Karpas-422 (cell line): Measurements from ENCODE around the gene SWAP70. TPM values are rescaled to one million over a fixed set of nuclear protein-coding genes. Genes with fewer than 3 reads are reported as not detected.

Source experiments
- DNase-seq: peaks from one replicate; pipeline ENCODE4 v3.0.0-alpha.2; 2015
- H2AFZ ChIP-seq: fragments of 200-600 bp; sonication (generic); 2 replicates; pipeline ENCODE4 v1.6.1; 2014; ENCODE audit warnings: antibody characterized with exemption, low read length, mixed read lengths
- H3K27ac ChIP-seq: fragments of 200-600 bp; sonication (generic); 2 replicates; pipeline ENCODE4 v1.5.1; 2014; ENCODE audit warnings: mild to moderate bottlenecking, low read length, moderate library complexity
- H3K27me3 ChIP-seq: fragments of 200-600 bp; sonication (generic); 2 replicates; pipeline ENCODE4 v1.6.1; 2014; ENCODE audit warnings: low read length, mixed read lengths
- H3K36me3 ChIP-seq: fragments of 200-600 bp; sonication (generic); 2 replicates; pipeline ENCODE4 v1.6.1; 2014; ENCODE audit warnings: low read length, mixed read lengths; ENCODE audit not compliant: insufficient read depth
- H3K4me1 ChIP-seq: fragments of 200-600 bp; sonication (generic); 2 replicates; pipeline ENCODE4 v1.6.1; 2014; ENCODE audit warnings: mild to moderate bottlenecking, low read length, mixed read lengths
- H3K4me2 ChIP-seq: fragments of 200-600 bp; sonication (generic); 2 replicates; pipeline ENCODE4 v1.6.1; 2014; ENCODE audit warnings: low read length, low read depth, mild to moderate bottlenecking; ENCODE audit not compliant: poor library complexity, severe bottlenecking
- H3K4me3 ChIP-seq: fragments of 200-600 bp; sonication (generic); 2 replicates; pipeline ENCODE4 v1.5.1; 2014; ENCODE audit warnings: mild to moderate bottlenecking, antibody characterized with exemption, low read length, mixed read lengths
- H3K79me2 ChIP-seq: fragments of 200-600 bp; sonication (generic); 2 replicates; pipeline ENCODE4 v1.6.1; 2014; ENCODE audit warnings: mild to moderate bottlenecking, low read length, mixed read lengths
- H3K9ac ChIP-seq: fragments of 200-600 bp; sonication (generic); 2 replicates; pipeline ENCODE4 v1.6.0; 2014; ENCODE audit warnings: low read length
- H3K9me2 ChIP-seq: fragments of 200-600 bp; sonication (generic), shearing (Covaris generic); replicated peaks from 2 replicates; pipeline ENCODE4 v1.6.0; 2014; ENCODE audit warnings: mild to moderate bottlenecking, low read length, moderate library complexity; ENCODE audit not compliant: insufficient read depth
- H3K9me3 ChIP-seq: fragments of 300-700, 200-600 bp; sonication (generic); 2 replicates; pipeline ENCODE4 v1.6.1; 2014; ENCODE audit warnings: low read length, mixed read lengths
- H4K20me1 ChIP-seq: fragments of 200-600 bp; sonication (generic); 2 replicates; pipeline ENCODE4 v1.6.1; 2014; ENCODE audit warnings: mild to moderate bottlenecking, antibody characterized with exemption, low read length, low read depth; ENCODE audit not compliant: insufficient read depth
- total RNA-seq: library from RNA; depleted of rRNA; stranded (reverse); fragments of >200 nt; shearing (Covaris generic); gene quantifications from 2 replicates; pipeline ENCODE4 v1.2.3, GENCODE V29; 2014; ENCODE audit warnings: low replicate concordance

Gene SWAP70
- total RNA-seq, 1 experiment from 2014 or later: 82.4 TPM

DNA sequence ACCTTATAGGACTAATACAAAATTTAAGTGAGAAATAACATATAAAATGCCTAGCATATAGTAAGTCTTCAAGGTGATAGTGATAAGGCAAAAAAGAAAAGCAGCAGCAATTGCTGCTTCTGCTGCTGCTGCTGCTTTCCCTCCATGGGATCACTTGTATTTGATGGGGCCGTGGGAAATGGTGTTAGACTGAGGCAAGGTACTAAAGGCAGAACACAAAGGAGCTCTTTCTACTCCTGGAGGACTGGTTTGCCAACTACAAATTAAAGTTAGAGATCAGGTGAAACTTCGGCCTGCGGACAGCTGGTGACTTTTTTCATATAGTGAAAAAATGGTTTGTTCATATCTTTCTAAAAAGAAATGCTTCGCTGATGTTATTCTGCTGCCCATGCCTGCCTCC is 46.3 kb downstream of the SWAP70 start:
- Histone ChIP-seq H3K4me1 (peaks cover 46% of the 10 kb centered on the region), H3K27me3 (no peaks in the 10 kb centered on the region), H3K9me2 (no peaks in the 10 kb centered on the region), H3K9ac (no peak overlapping the region), H3K36me3 (peaks cover 36% of the 10 kb centered on the region), H3K79me2 (peaks cover 76% of the 10 kb centered on the region), H3K4me3 (no peak overlapping the region), H3K27ac (peak overlapping the region; percentile 54), H4K20me1 (no peaks in the 10 kb centered on the region), H2AFZ (no peak overlapping the region), H3K9me3 (peaks cover 3% of the 10 kb centered on the region; the same call in 1 of the 2 replicates), H3K4me2 (no peak overlapping the region)
- DNase-seq: peak; percentile 40

DNA sequence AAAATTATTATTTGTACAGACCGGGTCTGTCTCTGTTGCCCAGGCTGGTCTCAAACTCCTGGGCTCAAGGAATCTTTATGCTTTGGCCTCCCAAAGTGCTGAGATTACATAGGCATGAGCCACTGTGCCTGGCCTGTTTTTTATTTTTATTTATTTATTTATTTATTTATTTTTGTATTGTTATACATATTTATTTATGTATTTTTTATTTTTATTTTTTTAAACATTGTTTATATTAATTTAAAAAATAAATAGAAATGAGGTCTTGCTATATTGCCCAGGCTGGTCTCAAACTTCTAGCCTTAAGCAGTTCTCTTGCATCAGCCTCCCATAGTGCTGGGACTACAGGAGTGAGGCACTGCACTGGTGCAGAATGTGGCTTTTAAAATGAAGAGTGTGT is 47.0 kb downstream of the SWAP70 start:
- peaks cover 42% of the 10 kb centered on the region for H3K36me3 ChIP-seq
- H3K4me3 ChIP-seq: no peak overlapping the region
- no peak overlapping the region for H3K4me2 ChIP-seq

DNA sequence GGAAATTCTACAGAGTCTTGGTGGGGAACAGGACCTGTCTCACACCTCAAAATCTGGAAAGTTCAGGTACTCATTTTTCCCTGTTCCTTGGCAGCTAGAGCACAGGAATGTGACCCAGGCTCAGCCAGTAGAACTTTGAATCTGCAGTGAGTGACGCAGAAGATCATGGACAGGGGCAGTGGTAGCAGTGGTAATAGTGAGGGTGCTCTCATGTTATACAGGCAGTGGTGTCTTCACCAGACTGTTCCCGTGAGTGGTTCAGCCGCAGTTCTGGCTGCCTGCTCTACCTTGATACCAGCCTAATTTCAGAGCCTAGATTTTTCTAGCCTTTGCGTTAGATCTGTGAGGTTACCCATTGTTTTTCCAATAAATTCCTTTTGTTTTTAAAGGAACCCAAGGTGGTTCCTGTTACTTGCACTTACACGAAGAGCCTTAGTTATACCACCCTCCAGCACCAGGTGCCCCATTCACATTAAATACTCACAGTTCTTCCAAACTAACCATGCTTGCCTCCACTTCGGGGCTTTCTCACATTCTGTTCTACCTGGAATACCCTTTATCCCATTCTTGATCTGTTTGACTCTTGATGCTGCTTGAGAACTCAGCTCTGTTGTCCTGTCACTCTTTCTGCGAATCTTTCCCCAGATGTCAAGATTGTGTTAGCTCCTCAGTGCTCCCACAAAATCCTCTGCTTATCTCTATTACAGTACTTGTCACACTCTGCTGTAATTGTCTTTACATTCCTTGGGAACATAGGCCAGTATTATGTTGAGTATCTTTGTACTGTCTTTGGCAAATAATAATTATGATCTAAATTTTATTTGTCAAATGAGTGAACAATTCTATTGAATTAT is 47.8 kb downstream of the SWAP70 start:
- DNase-seq: no peak
- Histone ChIP-seq H3K27ac (peak overlapping the region; percentile 64), H3K4me2 (no peak overlapping the region), H3K9me2 (no peaks in the 10 kb centered on the region), H3K9me3 (peaks cover 3% of the 10 kb centered on the region; the same call in 1 of the 2 replicates), H4K20me1 (no peaks in the 10 kb centered on the region), H3K27me3 (no peaks in the 10 kb centered on the region), H3K79me2 (peaks cover 82% of the 10 kb centered on the region), H3K4me1 (peaks cover 53% of the 10 kb centered on the region), H3K9ac (peak overlapping the region; percentile 3; the same call in 1 of the 2 replicates), H3K4me3 (no peak overlapping the region), H3K36me3 (peaks cover 43% of the 10 kb centered on the region), H2AFZ (no peak overlapping the region)

More for the DNA sequence above, 47.0 kb downstream of the SWAP70 start:
- no peak for DNase-seq
- Histone ChIP-seq H3K27ac (peak overlapping the region; percentile 64), H3K27me3 (no peaks in the 10 kb centered on the region), H2AFZ (no peak overlapping the region), H3K9ac (no peak overlapping the region), H3K9me3 (peaks cover 3% of the 10 kb centered on the region; the same call in 1 of the 2 replicates), H3K9me2 (no peaks in the 10 kb centered on the region), H3K4me1 (peaks cover 48% of the 10 kb centered on the region), H3K79me2 (peaks cover 78% of the 10 kb centered on the region), H4K20me1 (no peaks in the 10 kb centered on the region)

DNA sequence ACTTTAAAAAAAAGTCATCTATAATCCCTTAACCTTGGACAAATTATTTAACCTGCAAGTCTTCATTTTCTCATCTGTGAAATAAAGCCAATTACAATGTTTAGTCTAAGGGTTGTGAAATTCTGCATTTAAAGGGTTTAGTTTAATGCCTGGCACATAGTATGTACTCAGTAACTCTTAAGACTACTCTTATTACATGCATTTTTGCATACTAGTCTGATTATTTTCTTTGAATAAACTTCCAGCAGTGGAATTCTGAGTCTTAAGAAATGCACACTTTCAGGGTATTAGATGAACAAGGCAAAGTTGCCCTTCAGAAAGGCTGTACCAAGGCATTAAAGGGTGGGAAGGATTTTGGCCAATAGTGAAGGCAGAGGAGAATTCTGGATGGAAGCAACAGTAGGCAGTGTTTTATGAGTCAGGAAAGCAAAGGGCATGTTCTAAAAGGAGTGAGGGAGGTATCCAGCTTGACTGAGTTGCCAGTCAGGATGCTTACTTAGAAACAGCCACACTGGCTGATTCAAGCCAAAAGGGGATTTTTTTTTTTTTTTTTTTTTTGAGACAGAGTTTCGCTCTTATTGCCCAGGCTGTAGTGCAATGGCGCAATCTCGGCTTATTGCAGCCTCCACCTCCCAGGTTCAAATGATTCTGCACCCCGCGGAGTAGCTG is 50.5 kb downstream of the SWAP70 start:
- Histone ChIP-seq H2AFZ (no peak overlapping the region), H3K4me2 (no peak overlapping the region), H3K9me2 (no peaks in the 10 kb centered on the region), H3K36me3 (peaks cover 40% of the 10 kb centered on the region), H4K20me1 (no peaks in the 10 kb centered on the region), H3K9ac (no peak overlapping the region), H3K9me3 (peaks cover 3% of the 10 kb centered on the region; the same call in 1 of the 2 replicates), H3K79me2 (peaks cover 80% of the 10 kb centered on the region), H3K4me3 (no peak overlapping the region), H3K27me3 (no peaks in the 10 kb centered on the region), H3K4me1 (peaks cover 59% of the 10 kb centered on the region), H3K27ac (peak overlapping the region; percentile 56)
- no peak for DNase-seq

DNA sequence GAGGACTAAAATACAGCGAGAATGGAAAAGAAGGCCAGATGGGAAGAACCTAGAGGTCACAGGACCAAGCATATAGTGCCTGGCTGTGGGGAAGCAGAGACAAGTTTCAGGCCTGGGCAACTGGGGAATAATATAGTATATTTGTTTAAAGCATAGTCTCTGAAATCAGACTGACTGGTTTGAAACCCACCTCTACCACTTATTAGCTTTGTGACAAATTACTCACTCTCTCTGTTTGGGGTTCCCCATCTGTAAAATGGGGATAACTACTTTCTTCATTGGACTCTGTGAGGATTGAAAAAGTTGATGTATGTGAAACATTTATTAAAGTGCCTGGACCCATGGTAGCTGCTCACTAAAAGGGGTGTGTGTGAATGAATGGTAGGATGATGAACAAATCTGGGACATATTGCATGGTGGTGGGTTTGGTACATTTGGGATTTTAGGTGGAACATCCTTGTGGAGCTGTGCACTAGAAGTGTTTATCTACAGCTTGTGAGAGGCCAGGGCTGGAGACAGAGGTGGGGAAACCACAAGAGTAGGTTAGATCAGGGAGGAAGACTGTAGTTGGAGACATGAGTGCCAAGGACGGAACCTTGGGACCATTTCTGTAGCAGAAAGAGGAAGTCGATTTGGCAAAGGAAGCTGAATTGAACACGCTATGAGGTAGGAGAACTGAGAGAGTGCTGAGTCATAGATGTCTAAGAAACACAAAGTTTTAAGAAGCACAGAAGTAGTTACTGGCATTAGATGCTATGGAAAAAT is 52.6 kb downstream of the SWAP70 start:
- H3K27ac ChIP-seq: peak overlapping the region; percentile 90
- peak overlapping the region; percentile 22 for H3K9ac ChIP-seq
- H2AFZ ChIP-seq: no peak overlapping the region
- DNase-seq: peak; percentile 89
- H3K9me3 ChIP-seq: peaks cover 3% of the 10 kb centered on the region; the same call in 1 of the 2 replicates
- H3K4me2 ChIP-seq: peak overlapping the region; percentile 31
- no peak overlapping the region for H3K4me3 ChIP-seq
- no peaks in the 10 kb centered on the region for H3K9me2 ChIP-seq
- H3K36me3 ChIP-seq: peaks cover 45% of the 10 kb centered on the region
- H3K27me3 ChIP-seq: no peaks in the 10 kb centered on the region
- peaks cover 80% of the 10 kb centered on the region for H3K79me2 ChIP-seq
- no peaks in the 10 kb centered on the region for H4K20me1 ChIP-seq
- peaks cover 62% of the 10 kb centered on the region for H3K4me1 ChIP-seq

DNA sequence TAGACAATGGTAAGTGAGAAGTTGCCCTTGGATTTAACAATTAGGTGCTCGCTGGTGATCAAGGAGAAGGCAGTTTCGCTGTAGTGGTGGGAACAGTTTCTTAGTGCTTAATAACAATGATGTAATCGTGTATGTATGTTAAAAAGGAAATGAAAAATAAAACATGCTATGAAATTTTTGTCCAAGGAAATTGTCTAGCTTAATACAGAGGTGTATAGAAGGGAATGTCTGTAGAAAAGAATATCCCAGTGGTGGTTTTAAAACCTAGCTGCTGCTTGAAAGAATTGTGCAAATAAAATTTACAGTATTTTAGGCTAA is 53.1 kb downstream of the SWAP70 start:
- Histone ChIP-seq H3K4me2 (peak overlapping the region; percentile 31), H3K4me1 (peaks cover 62% of the 10 kb centered on the region), H3K9ac (peak overlapping the region; percentile 22; the same call in 1 of the 2 replicates), H3K36me3 (peaks cover 42% of the 10 kb centered on the region), H2AFZ (no peak overlapping the region), H3K27ac (peak overlapping the region; percentile 90), H3K79me2 (peaks cover 80% of the 10 kb centered on the region), H3K9me3 (peaks cover 3% of the 10 kb centered on the region; the same call in 1 of the 2 replicates), H3K9me2 (no peaks in the 10 kb centered on the region), H4K20me1 (no peaks in the 10 kb centered on the region), H3K27me3 (no peaks in the 10 kb centered on the region), H3K4me3 (no peak overlapping the region)
- no peak for DNase-seq

DNA sequence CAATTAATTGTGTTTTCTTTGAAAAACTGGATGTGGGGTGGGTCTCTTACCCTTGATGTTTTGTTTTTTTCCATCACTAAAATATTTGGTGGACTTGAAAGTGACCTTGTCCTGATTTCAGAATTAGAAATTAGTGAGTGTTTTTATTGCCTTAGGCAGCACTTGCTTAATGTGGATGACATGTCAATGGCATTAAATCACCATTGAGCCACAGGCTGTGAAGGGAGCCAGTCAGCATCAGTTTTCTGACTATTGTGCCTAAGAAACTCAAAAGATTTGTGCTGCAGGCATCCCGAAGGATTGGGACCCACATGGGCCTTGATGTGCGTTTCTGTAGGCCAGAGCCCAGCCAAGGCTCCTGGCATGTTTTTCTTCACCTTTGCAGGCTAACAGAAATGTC is 53.8 kb downstream of the SWAP70 start:
- Histone ChIP-seq H3K4me2 (peak overlapping the region; percentile 61), H3K27ac (peak overlapping the region; percentile 90), H3K79me2 (peaks cover 86% of the 10 kb centered on the region), H3K4me3 (no peak overlapping the region), H3K9me2 (no peaks in the 10 kb centered on the region), H3K4me1 (peaks cover 69% of the 10 kb centered on the region), H4K20me1 (no peaks in the 10 kb centered on the region), H3K27me3 (no peaks in the 10 kb centered on the region), H2AFZ (no peak overlapping the region), H3K9ac (peak overlapping the region; percentile 43), H3K9me3 (peaks cover 3% of the 10 kb centered on the region; the same call in 1 of the 2 replicates), H3K36me3 (peaks cover 46% of the 10 kb centered on the region)
- DNase-seq: no peak
